GM19025 (cell line): ENCODE data around the gene NXNL1.

ENCODE experiments used
- ATAC-seq: cut with Tn5 transposase; IDR thresholded peaks from one replicate; pipeline ENCODE4 v1.9.1; 2021; ENCODE audit warnings: mild to moderate bottlenecking, low read depth, moderate library complexity; ENCODE audit not compliant: unreplicated experiment

Gene NXNL1

GRCh38 chr19:17458970-17459369 lies 1.8 kb downstream of the NXNL1 start:
- ATAC-seq = no peak

GRCh38 chr19:17457616-17458015 lies 3.1 kb downstream of the NXNL1 start:
- ATAC-seq = no peak

- no peak for ATAC-seq
Observed at GRCh38 chr19:17456127-17456526, 4.6 kb downstream of the NXNL1 start.

- ATAC-seq = no peak
Observed at GRCh38 chr19:17455308-17456123, 5.2 kb downstream of the NXNL1 start.

- ATAC-seq = no peak
Observed at GRCh38 chr19:17454576-17455071, 6.1 kb downstream of the NXNL1 start.

- ATAC-seq = no peak
Observed at GRCh38 chr19:17451820-17452219, 8.9 kb downstream of the NXNL1 start.

- ATAC-seq = no peak
Observed at GRCh38 chr19:17450264-17451075, 10.3 kb downstream of the NXNL1 start.

- ATAC-seq = no peak
Observed at GRCh38 chr19:17448131-17448967, 12.4 kb downstream of the NXNL1 start, which contains the start of gene TMEM221. Gene TMEM221, minus strand, starts transcription at chr19:17448668. Its CDS starts 206 bp downstream, at chr19:17448462.

- ATAC-seq = no peak
Observed at GRCh38 chr19:17447704-17448130, 13.0 kb downstream of the NXNL1 start.

- no peak for ATAC-seq
Observed at GRCh38 chr19:17445526-17446165, 15.1 kb downstream of the NXNL1 start.

GRCh38 chr19:17441241-17442021 lies 19.3 kb downstream of the NXNL1 start:
- no peak for ATAC-seq

GRCh38 chr19:17436874-17437267 lies 23.9 kb downstream of the NXNL1 start:
- no peak for ATAC-seq

GRCh38 chr19:17436094-17436873 lies 24.4 kb downstream of the NXNL1 start:
- no peak for ATAC-seq

GRCh38 chr19:17435218-17435617 lies 25.5 kb downstream of the NXNL1 start:
- ATAC-seq = no peak

GRCh38 chr19:17431417-17431816 lies 29.3 kb downstream of the NXNL1 start:
- no peak for ATAC-seq

- no peak for ATAC-seq
Observed at GRCh38 chr19:17429641-17430113, 31.0 kb downstream of the NXNL1 start.

GRCh38 chr19:17424743-17425365 lies 35.9 kb downstream of the NXNL1 start:
- ATAC-seq = no peak
